Endodermal cell (in vitro differentiated cells): ENCODE measurements around the gene SLC12A8. TPM values are rescaled to one million over a fixed set of nuclear protein-coding genes. Genes with fewer than 3 reads are reported as not detected.

Experiments used
- DNase-seq: peaks from one replicate; pipeline ENCODE4 v3.0.0-alpha.2; 2017
- H3K27ac ChIP-seq: 2 replicates; pipeline ENCODE4 v1.5.1; 2013; ENCODE audit warnings: mild to moderate bottlenecking, low read depth, low read length, moderate library complexity
- H3K27me3 ChIP-seq: 2 replicates; pipeline ENCODE4 v1.6.1; 2013; ENCODE audit warnings: mild to moderate bottlenecking, low read length, moderate library complexity; ENCODE audit not compliant: insufficient read depth, control insufficient read depth, poor library complexity, severe bottlenecking
- H3K36me3 ChIP-seq: 2 replicates; pipeline ENCODE4 v1.7.0; 2013; ENCODE audit warnings: mild to moderate bottlenecking, low read length, moderate library complexity; ENCODE audit not compliant: control insufficient read depth, insufficient read depth
- H3K4me1 ChIP-seq: one replicate; pipeline ENCODE4 v1.7.0; 2013; ENCODE audit warnings: low read length; ENCODE audit not compliant: control insufficient read depth, insufficient read depth
- H3K4me3 ChIP-seq: 2 replicates; pipeline ENCODE4 v1.5.1; 2013; ENCODE audit warnings: mild to moderate bottlenecking, low read length, moderate library complexity
- H3K9ac ChIP-seq: 2 replicates; pipeline ENCODE4 v1.6.1; 2013; ENCODE audit warnings: mild to moderate bottlenecking, low read length, moderate library complexity; ENCODE audit not compliant: poor library complexity, severe bottlenecking; ENCODE audit errors: extremely low read depth
- H3K9me3 ChIP-seq: 2 replicates; pipeline ENCODE4 v1.6.1; 2013; ENCODE audit warnings: mild to moderate bottlenecking, low read length, moderate library complexity; ENCODE audit not compliant: control insufficient read depth
- H3K27ac Mint-ChIP-seq: 2 replicates; pipeline ENCODE4 v1.8.0; 2020; ENCODE audit warnings: mixed read lengths
- H3K27me3 Mint-ChIP-seq: 2 replicates; pipeline ENCODE4 v1.8.0; 2021; ENCODE audit warnings: mild to moderate bottlenecking, mixed read lengths; ENCODE audit not compliant: insufficient read depth
- H3K36me3 Mint-ChIP-seq: 2 replicates; pipeline ENCODE4 v1.8.0; 2020; ENCODE audit warnings: low read depth, mixed read lengths
- H3K4me1 Mint-ChIP-seq: 2 replicates; pipeline ENCODE4 v1.8.0; 2020; ENCODE audit warnings: mixed read lengths
- H3K4me3 Mint-ChIP-seq: 2 replicates; pipeline ENCODE4 v1.8.0; 2020; ENCODE audit warnings: mild to moderate bottlenecking, moderate library complexity, mixed read lengths
- H3K9me3 Mint-ChIP-seq: 2 replicates; pipeline ENCODE4 v1.8.0; 2020; ENCODE audit warnings: mild to moderate bottlenecking, mixed read lengths
- CTCF ChIP-seq: fragments of 200-600 bp; sonication (generic); conservative IDR thresholded peaks from 2 replicates; pipeline ENCODE4 v1.5.0; 2021; ENCODE audit warnings: antibody characterized with exemption, mild to moderate bottlenecking
- WGBS, 2 experiments: methylation state at CpG; one replicate each; pipeline versions ENCODE4 v1.1.5 to v1.1.7; 2013; ENCODE audit warnings: missing lambda C conversion rate in 2 of 2, mixed read lengths in 1 of 2; ENCODE audit not compliant: insufficient coverage in 1 of 2, insufficient read length in 1 of 2; 5-methylcytosine and 5-hydroxymethylcytosine counted together
- total RNA-seq, 2 donors: library from RNA; stranded (reverse); fragmentation: NEBNext Ultra II Directional in 1 of 2; extraction: Animal tissue kit (Norgen Biotek cat#: 25700) in 1 of 2; gene quantifications; 2 replicates in 1 of 2; 3 replicates in 1 of 2; pipeline ENCODE4 v1.2.1, GENCODE V29; 2021

The SLC12A8 gene
- total RNA-seq, 2 donors from 2014 or later = 17.3 to 18.6 TPM

GRCh38 chr3:125067225-125067624 lies 145.3 kb downstream of the SLC12A8 start:
- Mint-ChIP-seq H3K27ac (peak overlapping the region; percentile 7), H3K36me3 (no peaks in the 10 kb centered on the region), H3K27me3 (peaks cover 5% of the 10 kb centered on the region), H3K4me1 (peaks cover 25% of the 10 kb centered on the region), H3K4me3 (no peak overlapping the region), H3K9me3 (peaks cover 7% of the 10 kb centered on the region)
- no peak for TF ChIP-seq CTCF
- no peak overlapping the region for H3K9ac ChIP-seq
- 66 to 82% methylated on average over 2 to 3 of the region's 3 CpGs for whole genome bisulfite sequencing, 2 experiments
- no peak for DNase-seq
- peaks cover 5% of the 10 kb centered on the region for H3K4me1 ChIP-seq
- H3K27me3 ChIP-seq = no peaks in the 10 kb centered on the region
- no peak overlapping the region for H3K4me3 ChIP-seq
- peaks cover 11% of the 10 kb centered on the region for H3K9me3 ChIP-seq
- H3K27ac ChIP-seq = no peak overlapping the region
- H3K36me3 ChIP-seq = no peaks in the 10 kb centered on the region

- Histone ChIP-seq H3K36me3 (no peaks in the 10 kb centered on the region), H3K27ac (no peak overlapping the region), H3K4me1 (peaks cover 5% of the 10 kb centered on the region), H3K27me3 (no peaks in the 10 kb centered on the region), H3K4me3 (no peak overlapping the region), H3K9me3 (peaks cover 11% of the 10 kb centered on the region), H3K9ac (no peak overlapping the region)
- 71 to 84% methylated on average over 5 to 7 of the region's 7 CpGs for WGBS, 2 experiments
- DNase-seq = peak; percentile 58
- TF ChIP-seq CTCF = no peak
- Mint-ChIP-seq H3K4me3 (no peak overlapping the region), H3K9me3 (peaks cover 7% of the 10 kb centered on the region), H3K36me3 (no peaks in the 10 kb centered on the region), H3K27me3 (peaks cover 28% of the 10 kb centered on the region), H3K4me1 (peaks cover 52% of the 10 kb centered on the region), H3K27ac (no peak overlapping the region)
These were observed 149.5 kb downstream of the SLC12A8 start for GRCh38 chr3:125062904-125063618.

GRCh38 chr3:125061646-125062045 lies 150.9 kb downstream of the SLC12A8 start:
- WGBS, 2 experiments = 84 to 86% methylated on average over 4 to 5 of the region's 5 CpGs
- Mint-ChIP-seq H3K4me1 (peaks cover 50% of the 10 kb centered on the region), H3K9me3 (peaks cover 7% of the 10 kb centered on the region), H3K36me3 (no peaks in the 10 kb centered on the region), H3K27me3 (peaks cover 33% of the 10 kb centered on the region), H3K4me3 (no peak overlapping the region), H3K27ac (no peak overlapping the region)
- Histone ChIP-seq H3K9me3 (peaks cover 11% of the 10 kb centered on the region), H3K27me3 (no peaks in the 10 kb centered on the region), H3K27ac (no peak overlapping the region), H3K4me1 (peaks cover 5% of the 10 kb centered on the region), H3K36me3 (no peaks in the 10 kb centered on the region), H3K9ac (no peak overlapping the region), H3K4me3 (no peak overlapping the region)
- TF ChIP-seq CTCF = no peak
- peak; percentile 47 for DNase-seq
